Heart right ventricle (tissue), 16 donors: Measurements from ENCODE around the gene TJP3. TPM values are rescaled to one million over a fixed set of nuclear protein-coding genes. Genes with fewer than 3 reads are reported as not detected.
"Not testable (repeated sequence)": the region's sequence is repeated elsewhere in the genome, so short reads cannot be mapped to it uniquely, and the experiment has no call there.

Experiments
- ATAC-seq, 8 donors: fragments of 200-7000 bp; cut with Tn5 transposase; one replicate each; pipeline ENCODE4 v1.9.1; 2020; ENCODE audit warnings: mild to moderate bottlenecking in 8 of 8, moderate library complexity in 8 of 8, moderate number of reproducible peaks in 1 of 8
- DNase-seq, 2 donors: peaks; one replicate each; pipeline ENCODE4 v3.0.0-alpha.2; 2020
- H3K27ac ChIP-seq, 10 donors: fragments of 200-600 bp; sonication (generic) in 2 of 10; one replicate each; pipeline versions ENCODE4 v1.5.0 to v1.8.0; 2020 to 2022; ENCODE audit warnings: mild to moderate bottlenecking in 3 of 10
- H3K27me3 ChIP-seq, 7 donors: fragments of 200-600 bp; one replicate each; pipeline ENCODE4 v1.8.0; 2021 to 2022; ENCODE audit warnings: mild to moderate bottlenecking in 2 of 7
- H3K36me3 ChIP-seq, 9 donors: fragments of 200-600 bp; sonication (generic) in 1 of 9; one replicate each; pipeline versions ENCODE4 v1.5.0 to v1.8.0; 2020 to 2022; ENCODE audit warnings: mild to moderate bottlenecking in 2 of 9
- H3K4me1 ChIP-seq, 9 donors: fragments of 200-600 bp; sonication (generic) in 1 of 9; one replicate each; pipeline versions ENCODE4 v1.5.0 to v1.8.0; 2020 to 2022; ENCODE audit warnings: mild to moderate bottlenecking in 4 of 9
- H3K4me3 ChIP-seq, 10 donors: fragments of 200-600 bp; sonication (generic) in 2 of 10; one replicate each; pipeline versions ENCODE4 v1.5.0 to v1.8.0; 2020 to 2022; ENCODE audit warnings: mild to moderate bottlenecking in 7 of 10, moderate library complexity in 2 of 10
- H3K9me3 ChIP-seq, 11 donors: fragments of 200-600 bp in 10 of 11; sonication (generic) in 2 of 11; one replicate each; pipeline versions ENCODE4 v1.5.0 to v1.8.0; 2013 to 2022; ENCODE audit warnings: mild to moderate bottlenecking in 2 of 11, control low read depth in 1 of 11, moderate library complexity in 1 of 11
- CTCF ChIP-seq, 9 donors: fragments of 200-600 bp; sonication (generic) in 2 of 9; IDR thresholded peaks; one replicate each; pipeline versions ENCODE4 v1.5.0 to v1.8.0; 2021 to 2022; ENCODE audit warnings: antibody characterized with exemption in 9 of 9, mild to moderate bottlenecking in 5 of 9, moderate library complexity in 1 of 9
- WGBS, 2 donors: extraction: QIAGEN DNeasy Blood & Tissue Kit; methylation state at CpG; one replicate each; pipeline ENCODE4 v1.1.7; 2013; ENCODE audit warnings: inconsistent platforms in 1 of 2; 5-methylcytosine and 5-hydroxymethylcytosine counted together
- intact Hi-C, 10 donors: fragments of 100-400 bp; cut with DNase I; formaldehyde crosslinking; loops; one replicate each; pipeline versions ENCODE4 v1.11.1 to v1.14.2; 2022
- polyA plus RNA-seq, 2 donors: library from polyadenylated mRNA; stranded (reverse); fragments of 200-250 nt; gene quantifications; one replicate each; pipeline ENCODE4 v1.2.3, GENCODE V29; 2013
- total RNA-seq, 10 donors: library from RNA; stranded (reverse); fragmentation: NEBNext Ultra II Directional in 3 of 10; extraction: Animal tissue kit (Norgen Biotek cat#: 25700) in 3 of 10; gene quantifications; one replicate each; pipeline versions ENCODE4 v1.2.1 to v1.2.4, GENCODE V29; 2021 to 2023
- donor health status: Arrhythmogenic right ventricular cardiomyopathy.
- donor health status: ischemic (EF 13 %, LVEDD 7.1; RV severe dilation, severe dysfunction).
- donor health status: healthy with polysubstance abuse.
- donor health status: DM: no; HTN: yes; CAD: no.
- donor health status: DM: no; HTN: no; CAD: no.
- donor health status: ischemic (EF 25% LVEDD 6.9; RV normal size, moderate dysfunction).
- donor health status: ischemic (EF 25% LVEDD 5.7; RV mildly dilated, moderate dysfunction).
- donor health status: healthy.
- donor health status: DM: yes; HTN: yes; CAD: no.
- donor health status: Ischemic cardiomyopathy.
- donor health status: ischemic (EF 35%, LVEDD 5.7; RV mildly dilated, moderate dysfunction).
- donor health status: nonischemic (EF 11% LVEDD 7.7; RV severe dilation, severe dysfunction).
- donor health status: DM: yes; HTN: yes; CAD: no.
- donor health status: PGD.
- donor health status: ischemic (EF 29% LVEDD 5.4; RV normal size, mild dysfunction).
- donor health status: nonischemic (EF 23%, LVEDD 6.1; RV moderate dilation, normal function).

TJP3 gene
- total and polyA plus RNA-seq, 12 donors: 0.06 to 0.49 (median 0.25) TPM; not detected in 8

- no peak for TF ChIP-seq CTCF (IDR thresholded peaks at IDR 0.05)
- Histone ChIP-seq H3K4me1 (peaks cover 3 to 48% (median 35%) of the 10 kb centered on the region in 9 donors), H3K36me3 (peaks cover 0 to 52% (median 34%) of the 10 kb centered on the region in 9 donors), H3K27me3 (no peaks in the 10 kb centered on the region), H3K9me3 (no peaks in the 10 kb centered on the region), H3K27ac (peak overlapping the region; percentile 24 to 100 (median 97)), H3K4me3 (peak overlapping the region in 7 of 10 donors; percentile 56 to 89 (median 67))
- intact Hi-C loops: loop anchor here in 8 of 10 donors (2.0 to 10.0 kb wide), 8 partner anchors 60 to 225 kb away; partner anchors contain the start of genes DAPK3 (in 2 of the 8), EEF2 (in 1 of the 8) and PIP5K1C (in 1 of the 8)
- 56 to 72% methylated on average over 1 of the region's 1 CpG for WGBS, 2 donors
- ATAC-seq (no peak), DNase-seq (no peak)
These were observed 53.9 kb downstream of the TJP3 start for GRCh38 chr19:3762130-3762473.

GRCh38 chr19:3762501-3763459 is 54.6 kb downstream of the TJP3 start, which contains the start of gene MRPL54:
MRPL54 (plus strand) TSS chr19:3762682; CDS start chr19:3762701, 19 bp downstream.
- intact Hi-C loops: loop anchor here in 8 of 10 donors (2.0 to 10.0 kb wide), 8 partner anchors 60 to 225 kb away; partner anchors contain the start of genes DAPK3 (in 2 of the 8), EEF2 (in 1 of the 8) and PIP5K1C (in 1 of the 8)
- Histone ChIP-seq H3K27ac (peak within 1 kb of the TSS; percentile 95 to 100 (median 97)), H3K27me3 (no peaks in the 10 kb centered on the region), H3K4me1 (peaks cover 3 to 48% (median 35%) of the 10 kb centered on the region in 9 donors), H3K9me3 (no peaks in the 10 kb centered on the region), H3K36me3 (peaks cover 0 to 52% (median 34%) of the 10 kb centered on the region in 9 donors), H3K4me3 (peak within 1 kb of the TSS; percentile 68 to 99 (median 91))
- no peak for TF ChIP-seq CTCF (IDR thresholded peaks at IDR 0.05)
- peak; percentile 94 to 98 (median 96) for ATAC-seq
- WGBS, 2 donors: 4% methylated on average over 47 of the region's 47 CpGs
- peak; percentile 99 to 100 for DNase-seq

GRCh38 chr19:3765121-3765520 is 56.9 kb downstream of the TJP3 start:
- whole genome bisulfite sequencing, 2 donors: 90 to 94% methylated on average over 12 of the region's 12 CpGs
- ATAC-seq (no peak), DNase-seq (no peak)
- peaks cover 3 to 34% (median 22%) of the 10 kb centered on the region in 9 donors for H3K4me1 ChIP-seq
- H3K4me3 ChIP-seq: no peak overlapping the region
- no peaks in the 10 kb centered on the region for H3K9me3 ChIP-seq
- intact Hi-C loops: loop anchor here in 4 of 10 donors (10.0 kb wide), 3 partner anchors 60 to 210 kb away; partner anchors contain the start of gene DAPK3 (in 1 of the 4)
- H3K36me3 ChIP-seq: peaks cover 0 to 54% (median 19%) of the 10 kb centered on the region in 9 donors
- H3K27ac ChIP-seq: no peak overlapping the region
- TF ChIP-seq CTCF (IDR thresholded peaks at IDR 0.05): no peak
- no peaks in the 10 kb centered on the region for H3K27me3 ChIP-seq

- not testable (repeated sequence) for DNase-seq, H3K27ac ChIP-seq, H3K27me3 ChIP-seq, H3K9me3 ChIP-seq, H3K4me3 ChIP-seq, ATAC-seq
- peaks cover 0 to 56% (median 19%) of the 10 kb centered on the region in 9 donors for H3K36me3 ChIP-seq
- WGBS, 2 donors: 95% methylated on average over 5 of the region's 5 CpGs
- peaks cover 3 to 27% (median 16%) of the 10 kb centered on the region in 9 donors for H3K4me1 ChIP-seq
- intact Hi-C loops: loop anchor here in 4 of 10 donors (10.0 kb wide), 3 partner anchors 59 to 209 kb away; partner anchors contain the start of gene DAPK3 (in 1 of the 4)
These were observed 57.6 kb downstream of the TJP3 start for GRCh38 chr19:3765757-3766156.
